ENCODE data around the gene TELO2. TPM values are rescaled to one million over a fixed set of nuclear protein-coding genes. Genes with fewer than 3 reads are reported as not detected.
"Not testable (repeated sequence)": the region's sequence is repeated elsewhere in the genome, so short reads cannot be mapped to it uniquely, and the experiment has no call there.

Gene TELO2
- total RNA-seq, 1 donor from 2014 or later = 18.8 TPM

GRCh38 chr16:1471569-1472194, 21.5 kb upstream of the TELO2 start:
- no peak for ATAC-seq (ENCODE audit: poor library complexity)
- intact Hi-C loops (cut with DNase I) = no loop called here

GRCh38 chr16:1472974-1473373, 20.2 kb upstream of the TELO2 start:
- no peak for DNase-seq
- no peak for ATAC-seq (ENCODE audit: poor library complexity)
- intact Hi-C loops (cut with DNase I) = no loop called here

More at GRCh38 chr16:1471569-1472194, 21.5 kb upstream of the TELO2 start:
- DNase-seq = no peak

- no peak for DNase-seq
- intact Hi-C loops (cut with DNase I) = no loop called here
- no peak for ATAC-seq (ENCODE audit: poor library complexity)
These were observed 18.9 kb upstream of the TELO2 start for GRCh38 chr16:1474082-1474795.

- intact Hi-C loops (cut with DNase I) = no loop called here
- DNase-seq = peak; percentile 97
- peak; percentile 99 for ATAC-seq (ENCODE audit: poor library complexity)
These were observed 18.2 kb upstream of the TELO2 start, which contains the start of gene CLCN7 for GRCh38 chr16:1474796-1475551. TSS of gene CLCN7 (minus strand) at chr16:1475028. CDS start at chr16:1474974, 54 bp downstream.

- DNase-seq = no peak
- ATAC-seq (ENCODE audit: poor library complexity) = no peak
- intact Hi-C loops (cut with DNase I) = no loop called here
These were observed 17.5 kb upstream of the TELO2 start for GRCh38 chr16:1475552-1476114.

- intact Hi-C loops (cut with DNase I) = no loop called here
- DNase-seq = no peak
- no peak for ATAC-seq (ENCODE audit: poor library complexity)
These were observed 16.1 kb upstream of the TELO2 start for GRCh38 chr16:1477033-1477432.

GRCh38 chr16:1478937-1479336, 14.2 kb upstream of the TELO2 start:
- ATAC-seq (ENCODE audit: poor library complexity); DNase-seq; intact Hi-C loops (cut with DNase I): not testable (repeated sequence)

- intact Hi-C loops (cut with DNase I) = no loop called here
- DNase-seq (no peak), ATAC-seq (ENCODE audit: poor library complexity) (no peak)
These were observed 11.0 kb upstream of the TELO2 start for GRCh38 chr16:1481906-1482835.

- DNase-seq (no peak), ATAC-seq (ENCODE audit: poor library complexity) (no peak)
- intact Hi-C loops (cut with DNase I) = no loop called here
These were observed 7.2 kb upstream of the TELO2 start for GRCh38 chr16:1485847-1486496.

GRCh38 chr16:1486551-1487390, 6.4 kb upstream of the TELO2 start:
- no peak for ATAC-seq (ENCODE audit: poor library complexity)
- intact Hi-C loops (cut with DNase I) = no loop called here
- no peak for DNase-seq

- ATAC-seq (ENCODE audit: poor library complexity) (no peak), DNase-seq (no peak)
- intact Hi-C loops (cut with DNase I) = no loop called here
These were observed 5.6 kb upstream of the TELO2 start for GRCh38 chr16:1487395-1488053.

- intact Hi-C loops (cut with DNase I) = no loop called here
- no peak for ATAC-seq (ENCODE audit: poor library complexity)
- no peak for DNase-seq
These were observed 5.0 kb upstream of the TELO2 start for GRCh38 chr16:1488054-1488601.

GRCh38 chr16:1488619-1489018, 4.5 kb upstream of the TELO2 start, which contains the start of gene PTX4:
TSS of gene PTX4 (minus strand) at chr16:1488944. CDS start at chr16:1488909, 35 bp downstream.
- ATAC-seq (ENCODE audit: poor library complexity) (no peak), DNase-seq (no peak)
- intact Hi-C loops (cut with DNase I) = no loop called here

- intact Hi-C loops (cut with DNase I) = no loop called here
- ATAC-seq (ENCODE audit: poor library complexity) (no peak), DNase-seq (no peak)
These were observed 4.1 kb upstream of the TELO2 start for GRCh38 chr16:1489077-1489476.

GRCh38 chr16:1491327-1491726, 1.8 kb upstream of the TELO2 start:
- ATAC-seq (ENCODE audit: poor library complexity) = no peak
- intact Hi-C loops (cut with DNase I) = loop anchor here (5.0 to 10.0 kb wide), 2 partner anchors 56 to 123 kb away; partner anchors contain the start of genes CRAMP1 and IFT140
- DNase-seq = no peak
